Measurements from ENCODE around the gene TMA16.

The TMA16 gene

GRCh38 chr4:163565226-163566135, 71.0 kb downstream of the TMA16 start:
- no peak for DNase-seq

GRCh38 chr4:163566257-163566796, 71.8 kb downstream of the TMA16 start:
- DNase-seq, result no peak

- no peak for DNase-seq
Measured at GRCh38 chr4:163568843-163569242, 74.4 kb downstream of the TMA16 start.
